PC-9 (cell line): ENCODE measurements around the gene MFNG. TPM values are rescaled to one million over a fixed set of nuclear protein-coding genes. Genes with fewer than 3 reads are reported as not detected.

Experiments
- BruUV-seq: library from RNA; stranded (reverse); fragments of 400-500 nt; replicated peaks from 2 replicates; lab custom pipeline; 2021; lab: Mats Ljungman, UMichigan
- CTCF ChIA-PET: fragments of 300-600 bp; sonication (Branson Sonifier 250); formaldehyde crosslinking; loops from one replicate; lab custom pipeline; 2022; ENCODE audit warnings: antibody characterized with exemption; lab: Charles Lee
- POLR2A ChIA-PET: fragments of 300-600 bp; sonication (Branson Sonifier 250); formaldehyde crosslinking; loops from one replicate; lab custom pipeline; 2022; ENCODE audit warnings: antibody characterized with exemption; ENCODE audit not compliant: unreplicated experiment; lab: Charles Lee
- DNase-seq, 2 experiments: peaks; one replicate each; pipeline versions ENCODE4 v3.0.0 to v3.0.0-alpha.2; 2015 to 2022; ENCODE audit warnings: mixed read lengths in 1 of 2
- H2AFZ ChIP-seq: fragments of 200-600 bp; sonication (generic); 2 replicates; pipeline ENCODE4 v1.8.1; 2017; ENCODE audit warnings: antibody characterized with exemption
- H3F3A ChIP-seq: fragments of 200-600 bp; sonication (generic); 2 replicates; pipeline ENCODE4 v1.8.1; 2017; ENCODE audit warnings: antibody characterized with exemption, mild to moderate bottlenecking, low read depth; ENCODE audit not compliant: insufficient read depth
- H3K27ac ChIP-seq: fragments of 200-600 bp; sonication (generic); 2 replicates; pipeline ENCODE4 v1.6.1; 2016; ENCODE audit warnings: mixed run types
- H3K27me3 ChIP-seq: fragments of 200-600 bp; sonication (generic); 2 replicates; pipeline ENCODE4 v1.6.1; 2016; ENCODE audit warnings: low read depth, mixed run types; ENCODE audit not compliant: insufficient read depth
- H3K36me3 ChIP-seq: fragments of 200-600 bp; sonication (generic); 2 replicates; pipeline ENCODE4 v1.6.1; 2016; ENCODE audit warnings: low read depth, mixed run types
- H3K4me1 ChIP-seq: fragments of 200-600 bp; sonication (generic); replicated peaks from 2 replicates; pipeline ENCODE4 v1.6.1; 2016; ENCODE audit warnings: mixed run types; ENCODE audit not compliant: insufficient read depth
- H3K4me2 ChIP-seq: fragments of 200-600 bp; sonication (generic); 2 replicates; pipeline ENCODE4 v1.6.1; 2017; ENCODE audit warnings: mixed run types
- H3K4me3 ChIP-seq: fragments of 200-600 bp; sonication (generic); 2 replicates; pipeline ENCODE4 v1.6.1; 2016; ENCODE audit warnings: mixed run types
- H3K79me2 ChIP-seq: fragments of 200-600 bp; sonication (generic); 2 replicates; pipeline ENCODE4 v1.6.1; 2017; ENCODE audit warnings: low read depth, mixed run types
- H3K9me2 ChIP-seq: fragments of 200-600 bp; sonication (generic); 2 replicates; pipeline ENCODE4 v1.8.1; 2017; ENCODE audit warnings: mild to moderate bottlenecking; ENCODE audit not compliant: insufficient read depth
- H3K9me3 ChIP-seq: fragments of 200-600 bp; sonication (generic); 2 replicates; pipeline ENCODE4 v1.8.1; 2016; ENCODE audit warnings: low read depth; ENCODE audit not compliant: insufficient read depth
- H4K20me1 ChIP-seq: fragments of 200-600 bp; sonication (generic); 2 replicates; pipeline ENCODE4 v1.8.1; 2017; ENCODE audit not compliant: insufficient read depth
- CTCF ChIP-seq: fragments of 200-600 bp; sonication (generic); conservative IDR thresholded peaks from 2 replicates; pipeline ENCODE4 v1.6.1; 2017; ENCODE audit warnings: mixed run types, antibody characterized with exemption, mild to moderate bottlenecking, moderate library complexity
- EZH2 ChIP-seq: fragments of 200-600 bp; sonication (generic); IDR thresholded peaks from 2 replicates; pipeline ENCODE4 v1.8.0; 2017; ENCODE audit warnings: antibody characterized with exemption, low read depth
- intact Hi-C: fragments of 100-400 bp; cut with micrococcal nuclease; formaldehyde crosslinking; loops from one replicate; pipeline ENCODE4 v1.10.0; 2022; ENCODE audit not compliant: unreplicated experiment
- total RNA-seq: library from RNA; stranded (reverse); gene quantifications from 2 replicates; pipeline ENCODE4 v1.2.3, GENCODE V29; 2021

Gene MFNG
- total RNA-seq, 1 experiment from 2014 or later: 28.1 TPM

- Histone ChIP-seq H3K9me3 (peaks cover 3% of the 10 kb centered on the region; the same call in 1 of the 2 replicates), H4K20me1 (no peaks in the 10 kb centered on the region), H3K4me2 (peak overlapping the region; percentile 54), H2AFZ (peak overlapping the region; percentile 39; the same call in 1 of the 2 replicates), H3K27me3 (no peaks in the 10 kb centered on the region), H3K79me2 (no peaks in the 10 kb centered on the region), H3K4me3 (no peak overlapping the region), H3F3A (peaks cover 29% of the 10 kb centered on the region), H3K4me1 (peaks cover 24% of the 10 kb centered on the region), H3K9me2 (no peaks in the 10 kb centered on the region), H3K27ac (peak overlapping the region; percentile 77), H3K36me3 (no peaks in the 10 kb centered on the region)
- peak in 1 of 2 experiments; percentile 91 for DNase-seq
- intact Hi-C loops: no loop called here
- CTCF ChIA-PET: interaction anchor here (0.6 to 1.0 kb wide), 3 partner anchors 14 to 584 kb away, joined by 3 to 9 read pairs (median 4); no protein-coding TSS in a partner anchor
- POLR2A ChIA-PET: interaction anchor here (0.7 kb wide), 1 partner anchor 490 kb away, joined by 7 read pairs; no protein-coding TSS in a partner anchor
- TF ChIP-seq EZH2: no peak
- TF ChIP-seq CTCF: no peak
- no TSS peak for BruUV-seq
Observed at GRCh38 chr22:37443977-37444376, 42.2 kb downstream of the MFNG start.

- Histone ChIP-seq H3K36me3 (no peaks in the 10 kb centered on the region), H4K20me1 (no peaks in the 10 kb centered on the region), H3F3A (peaks cover 29% of the 10 kb centered on the region), H2AFZ (no peak overlapping the region), H3K4me2 (peak overlapping the region; percentile 54; the same call in 1 of the 2 replicates), H3K27ac (peak overlapping the region; percentile 77), H3K9me2 (no peaks in the 10 kb centered on the region), H3K4me3 (no peak overlapping the region), H3K27me3 (no peaks in the 10 kb centered on the region), H3K9me3 (peaks cover 3% of the 10 kb centered on the region; the same call in 1 of the 2 replicates), H3K79me2 (no peaks in the 10 kb centered on the region), H3K4me1 (peaks cover 24% of the 10 kb centered on the region)
- TF ChIP-seq CTCF (no peak), EZH2 (no peak)
- POLR2A ChIA-PET: no interaction called here
- no peak for DNase-seq
- CTCF ChIA-PET: no interaction called here
- BruUV-seq: no TSS peak
- intact Hi-C loops: no loop called here
Observed at GRCh38 chr22:37443086-37443485, 43.1 kb downstream of the MFNG start.

DNA sequence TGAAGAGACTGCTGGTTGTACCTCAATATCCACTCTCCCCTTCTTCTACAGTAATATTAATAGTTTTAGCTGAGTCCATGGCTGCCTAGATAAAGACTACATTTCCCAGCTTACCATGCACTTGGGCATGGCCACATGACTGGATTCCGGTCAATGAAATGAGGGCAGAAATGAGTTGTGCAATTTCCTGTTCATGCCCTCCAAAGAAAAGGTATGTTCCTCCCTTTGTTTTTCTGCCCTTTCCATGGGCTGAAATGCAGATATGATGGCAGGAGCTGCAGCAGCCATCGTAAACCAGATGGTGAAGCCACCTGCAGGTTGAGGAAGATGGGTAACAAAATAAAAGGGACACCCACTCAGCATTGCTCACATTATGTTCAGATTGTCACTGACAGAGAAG, 43.6 kb downstream of the MFNG start:
- Histone ChIP-seq H3K4me3 (no peak overlapping the region), H3K79me2 (no peaks in the 10 kb centered on the region), H3K4me2 (peak overlapping the region; percentile 54; the same call in 1 of the 2 replicates), H3K27ac (peak overlapping the region; percentile 77), H3K9me3 (peaks cover 3% of the 10 kb centered on the region; the same call in 1 of the 2 replicates), H3F3A (peaks cover 29% of the 10 kb centered on the region), H2AFZ (no peak overlapping the region), H3K27me3 (no peaks in the 10 kb centered on the region), H3K9me2 (no peaks in the 10 kb centered on the region), H3K4me1 (peaks cover 24% of the 10 kb centered on the region), H3K36me3 (no peaks in the 10 kb centered on the region), H4K20me1 (no peaks in the 10 kb centered on the region)
- intact Hi-C loops: no loop called here
- ChIA-PET CTCF (no interaction called here), POLR2A (interaction anchor here (0.5 kb wide), 1 partner anchor 116 kb away, joined by 4 read pairs; no protein-coding TSS in a partner anchor)
- no peak for TF ChIP-seq CTCF
- TF ChIP-seq EZH2: no peak
- DNase-seq: peak in 1 of 2 experiments; percentile 76
- BruUV-seq: no TSS peak
